HG03095 (cell line): ENCODE results near the gene METTL1.
A peak's percentile ranks its signal among the peaks of the same experiment; 100 is the strongest.
"Not testable (repeated sequence)": the region's sequence is repeated elsewhere in the genome, so short reads cannot be mapped to it uniquely, and the experiment has no call there.

Experiments used
- ATAC-seq: cut with Tn5 transposase; IDR thresholded peaks from one replicate; pipeline ENCODE4 v1.9.1; 2021; ENCODE audit warnings: moderate library complexity; ENCODE audit not compliant: unreplicated experiment

METTL1 gene

GRCh38 chr12:57771873-57772428, at the start of gene METTL1:
TSS of gene METTL1 (minus strand) at chr12:57772105. CDS start at chr12:57772083, 22 bp downstream.
- ATAC-seq: peak; percentile 72

- ATAC-seq: not testable (repeated sequence)
Measured at GRCh38 chr12:57821015-57821414, 49.1 kb upstream of the METTL1 start.

- not testable (repeated sequence) for ATAC-seq
Measured at GRCh38 chr12:57820119-57820518, 48.2 kb upstream of the METTL1 start.

GRCh38 chr12:57817990-57818331, 46.1 kb upstream of the METTL1 start:
- not testable (repeated sequence) for ATAC-seq

- ATAC-seq: no peak
Measured at GRCh38 chr12:57817261-57817989, 45.5 kb upstream of the METTL1 start.

- no peak for ATAC-seq
Measured at GRCh38 chr12:57816855-57817151, 44.9 kb upstream of the METTL1 start.

GRCh38 chr12:57816001-57816854, 44.3 kb upstream of the METTL1 start:
- ATAC-seq: no peak

- no peak for ATAC-seq
Measured at GRCh38 chr12:57815177-57816000, 43.5 kb upstream of the METTL1 start.

- no peak for ATAC-seq
Measured at GRCh38 chr12:57813971-57814772, 42.3 kb upstream of the METTL1 start.

- no peak for ATAC-seq
Measured at GRCh38 chr12:57813111-57813970, 41.4 kb upstream of the METTL1 start.

- ATAC-seq: no peak
Measured at GRCh38 chr12:57811028-57811755, 39.3 kb upstream of the METTL1 start.

- no peak for ATAC-seq
Measured at GRCh38 chr12:57810450-57810849, 38.5 kb upstream of the METTL1 start.

- no peak for ATAC-seq
Measured at GRCh38 chr12:57809425-57809824, 37.5 kb upstream of the METTL1 start.

GRCh38 chr12:57808351-57808750, 36.4 kb upstream of the METTL1 start:
- ATAC-seq: no peak

- ATAC-seq: no peak
Measured at GRCh38 chr12:57807285-57807684, 35.4 kb upstream of the METTL1 start.

- ATAC-seq: no peak
Measured at GRCh38 chr12:57806677-57807076, 34.8 kb upstream of the METTL1 start.

GRCh38 chr12:57803319-57803893, 31.5 kb upstream of the METTL1 start:
- ATAC-seq: no peak

- ATAC-seq: no peak
Measured at GRCh38 chr12:57802607-57803006, 30.7 kb upstream of the METTL1 start.
